SK-N-SH (cell line): ENCODE data around the gene AQP3. TPM values are rescaled to one million over a fixed set of nuclear protein-coding genes. Genes with fewer than 3 reads are reported as not detected.

Experiments used
- CTCF ChIA-PET: fragments of 300-600, 350-600 bp; formaldehyde crosslinking; extraction: SDS; loops from one replicate; lab custom pipeline; 2021; lab: Yijun Ruan, JAX
- POLR2A ChIA-PET: fragments of 350-600 bp; sonication (Branson Sonifier 250); formaldehyde crosslinking; extraction: SDS; loops from one replicate; lab custom pipeline; 2020; ENCODE audit warnings: antibody characterized with exemption, inconsistent platforms; lab: Yijun Ruan, JAX
- DNase-seq: peaks from one replicate; pipeline ENCODE4 v3.0.0; 2012
- H2AFZ ChIP-seq: fragments of 200-600 bp; sonication (generic); 2 replicates; pipeline ENCODE4 v1.8.1; 2016; ENCODE audit warnings: antibody characterized with exemption, mild to moderate bottlenecking, low read depth
- H3F3A ChIP-seq: fragments of 200-600 bp; sonication (generic); replicated peaks from 2 replicates; pipeline ENCODE3; 2016; ENCODE audit warnings: antibody characterized with exemption, mild to moderate bottlenecking; ENCODE audit not compliant: insufficient read depth
- H3K27ac ChIP-seq, 2 experiments: fragments of 200-500 bp in 1 of 2; fragments of 200-600 bp in 1 of 2; sonication (Bioruptor generic) in 1 of 2; sonication (generic), shearing (Covaris generic) in 1 of 2; 2 replicates each; pipeline versions ENCODE4 v1.5.1 to v1.6.1; 2014 to 2016; ENCODE audit warnings: low read depth in 2 of 2, inconsistent platforms in 1 of 2, low read length in 1 of 2, mild to moderate bottlenecking in 1 of 2, mixed read lengths in 1 of 2
- H3K27me3 ChIP-seq: fragments of 200-600 bp; sonication (generic), shearing (Covaris generic); 2 replicates; pipeline ENCODE4 v1.6.1; 2016; ENCODE audit warnings: mixed run types; ENCODE audit not compliant: insufficient read depth
- H3K36me3 ChIP-seq, 2 experiments: fragments of 200-500 bp in 1 of 2; fragments of 200-600 bp in 1 of 2; sonication (Bioruptor generic) in 1 of 2; sonication (generic) in 1 of 2; replicated peaks in 1 of 2; 2 replicates each; pipeline versions ENCODE3 to v1.5.1; 2014 to 2016; ENCODE audit warnings: low read length in 1 of 2, mild to moderate bottlenecking in 1 of 2; ENCODE audit not compliant: insufficient read depth in 2 of 2, control insufficient read depth in 1 of 2
- H3K4me1 ChIP-seq, 2 experiments: fragments of 200-500 bp in 1 of 2; fragments of 200-600 bp in 1 of 2; sonication (Bioruptor generic) in 1 of 2; sonication (generic), shearing (Covaris generic) in 1 of 2; 2 replicates each; pipeline versions ENCODE4 v1.5.1 to v1.6.1; 2014 to 2016; ENCODE audit warnings: low read depth in 1 of 2, low read length in 1 of 2, mixed run types in 1 of 2; ENCODE audit not compliant: insufficient read depth in 2 of 2, control insufficient read depth in 1 of 2
- H3K4me2 ChIP-seq: fragments of 200-600 bp; sonication (generic), shearing (Covaris generic); 2 replicates; pipeline ENCODE4 v1.6.1; 2017; ENCODE audit warnings: mixed run types
- H3K4me3 ChIP-seq, 2 experiments: fragments of 200-500 bp in 1 of 2; fragments of 200-600 bp in 1 of 2; sonication (Bioruptor generic) in 1 of 2; sonication (generic), shearing (Covaris generic) in 1 of 2; 2 replicates each; pipeline versions ENCODE4 v1.5.1 to v1.8.1; 2014 to 2016; ENCODE audit warnings: low read depth in 2 of 2, inconsistent platforms in 1 of 2, low read length in 1 of 2, mild to moderate bottlenecking in 1 of 2, mixed read lengths in 1 of 2, moderate library complexity in 1 of 2
- H3K79me2 ChIP-seq: fragments of 200-600 bp; sonication (generic); 2 replicates; pipeline ENCODE4 v1.8.1; 2017; ENCODE audit warnings: mild to moderate bottlenecking; ENCODE audit not compliant: insufficient read depth
- H3K9ac ChIP-seq: fragments of 200-600 bp; sonication (generic); 2 replicates; pipeline ENCODE4 v1.6.1; 2017; ENCODE audit warnings: mixed run types
- H3K9me2 ChIP-seq: fragments of 200-600 bp; sonication (generic); 2 replicates; pipeline ENCODE4 v1.6.1; 2017; ENCODE audit warnings: mixed run types
- H3K9me3 ChIP-seq: fragments of 200-600 bp; sonication (generic); 2 replicates; pipeline ENCODE4 v1.6.1; 2017; ENCODE audit warnings: mixed run types, mild to moderate bottlenecking, moderate library complexity
- H4K20me1 ChIP-seq: fragments of 200-600 bp; sonication (generic); 2 replicates; pipeline ENCODE4 v1.6.1; 2017; ENCODE audit warnings: mild to moderate bottlenecking, mixed run types; ENCODE audit not compliant: insufficient read depth
- ELF1 ChIP-seq: IDR thresholded peaks from 2 replicates; pipeline ENCODE4 v1.4.0; 2012
- EP300 ChIP-seq, 2 experiments: IDR thresholded peaks; 2 replicates each; pipeline versions ENCODE4 v1.4.0 to v1.6.1; 2012; ENCODE audit warnings: borderline replicate concordance in 1 of 2, low read depth in 1 of 2, low read length in 1 of 2
- EZH2phosphoT487 ChIP-seq: fragments of 200-600 bp; sonication (generic); IDR thresholded peaks from 2 replicates; pipeline ENCODE4 v1.6.1; 2017; ENCODE audit warnings: low read depth, mixed run types, mild to moderate bottlenecking, antibody characterized with exemption, moderate library complexity, borderline replicate concordance
- FOSL2 ChIP-seq: IDR thresholded peaks from 2 replicates; pipeline ENCODE4 v1.4.0; 2012; ENCODE audit warnings: low read depth, mild to moderate bottlenecking, moderate library complexity, borderline replicate concordance
- GABPA ChIP-seq: IDR thresholded peaks from 2 replicates; pipeline ENCODE4 v1.4.0; 2012; ENCODE audit warnings: low read depth, mild to moderate bottlenecking
- GATA2 ChIP-seq: sonication (generic); formaldehyde crosslinking; IDR thresholded peaks from 2 replicates; pipeline ENCODE4 v1.5.0; 2020; ENCODE audit warnings: mild to moderate bottlenecking, missing genetic modification reagents
- POLR2AphosphoS5 ChIP-seq: IDR thresholded peaks from 2 replicates; pipeline ENCODE4 v1.6.1; 2012; ENCODE audit warnings: low read depth, low read length
- RAD21 ChIP-seq: IDR thresholded peaks from 2 replicates; pipeline ENCODE4 v1.6.1; 2012; ENCODE audit warnings: mild to moderate bottlenecking, low read length
- RXRA ChIP-seq: IDR thresholded peaks from 2 replicates; pipeline ENCODE4 v1.4.0; 2012; ENCODE audit warnings: low read depth, mild to moderate bottlenecking, borderline replicate concordance
- TAF1 ChIP-seq: IDR thresholded peaks from 2 replicates; pipeline ENCODE4 v1.6.1; 2012; ENCODE audit warnings: low read depth, mild to moderate bottlenecking, low read length, moderate library complexity, borderline replicate concordance
- YY1 ChIP-seq: IDR thresholded peaks from 2 replicates; pipeline ENCODE4 v1.4.0; 2012; ENCODE audit warnings: low read depth, mild to moderate bottlenecking
- WGBS: methylation state at CpG from one replicate; pipeline ENCODE4 v1.1.6; 2017; ENCODE audit warnings: low lambda C conversion rate; 5-methylcytosine and 5-hydroxymethylcytosine counted together
- polyA plus RNA-seq, 3 experiments: library from polyadenylated mRNA; depleted of rRNA; stranded (reverse); fragments of >200 nt; gene quantifications; 2 replicates each; pipeline ENCODE4 v1.2.3, GENCODE V29; 2012
- TF ChIP-seq, protein P1 (sequence below): IDR thresholded peaks from 2 replicates; pipeline ENCODE4 v1.6.1; 2012; ENCODE audit warnings: mild to moderate bottlenecking, low read depth, low read length, moderate library complexity
- TF ChIP-seq, protein P2 (sequence below): IDR thresholded peaks from 2 replicates; pipeline ENCODE4 v1.4.0; 2012; ENCODE audit warnings: low read depth
- TF ChIP-seq, protein P3 (sequence below): fragments of 200-600 bp; sonication (generic); IDR thresholded peaks from 2 replicates; pipeline ENCODE4 v1.6.1; 2017; ENCODE audit warnings: antibody characterized with exemption, mild to moderate bottlenecking, moderate library complexity
- TF ChIP-seq, protein P4 (sequence below): fragments of 150-350 bp; IDR thresholded peaks from 2 replicates; pipeline ENCODE4 v1.6.1; 2017; ENCODE audit warnings: antibody characterized with exemption, low read length, low read depth, borderline replicate concordance

AQP3 gene
- polyA plus RNA-seq, 1 of the 3 experiments (the other 2 are of a cell fraction) = 0.64 TPM

DNA sequence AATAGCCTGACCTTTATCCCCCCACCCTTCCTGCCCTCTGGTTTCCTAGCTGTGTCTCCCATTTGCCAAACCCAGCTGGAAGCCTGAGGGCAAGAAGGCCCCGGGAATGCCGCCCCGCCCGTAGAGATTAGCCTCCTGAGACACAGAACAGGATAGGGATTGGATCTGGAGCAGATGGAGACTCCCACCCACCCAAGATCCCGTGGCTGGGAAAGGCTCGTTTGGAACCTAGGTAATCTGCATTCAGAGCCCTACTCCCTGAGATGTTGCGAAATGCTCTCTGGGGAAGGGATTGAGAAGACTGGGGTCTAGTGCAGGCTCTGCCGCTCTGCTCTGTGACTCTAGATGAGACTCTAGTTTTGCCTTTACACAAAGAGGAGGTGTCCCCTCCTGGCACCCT, 10.9 kb downstream of the AQP3 start:
- POLR2A ChIA-PET = no interaction called here
- TF ChIP-seq GABPA (no peak), FOSL2 (no peak), TAF1 (no peak)
- TF ChIP-seq, protein P1, sequence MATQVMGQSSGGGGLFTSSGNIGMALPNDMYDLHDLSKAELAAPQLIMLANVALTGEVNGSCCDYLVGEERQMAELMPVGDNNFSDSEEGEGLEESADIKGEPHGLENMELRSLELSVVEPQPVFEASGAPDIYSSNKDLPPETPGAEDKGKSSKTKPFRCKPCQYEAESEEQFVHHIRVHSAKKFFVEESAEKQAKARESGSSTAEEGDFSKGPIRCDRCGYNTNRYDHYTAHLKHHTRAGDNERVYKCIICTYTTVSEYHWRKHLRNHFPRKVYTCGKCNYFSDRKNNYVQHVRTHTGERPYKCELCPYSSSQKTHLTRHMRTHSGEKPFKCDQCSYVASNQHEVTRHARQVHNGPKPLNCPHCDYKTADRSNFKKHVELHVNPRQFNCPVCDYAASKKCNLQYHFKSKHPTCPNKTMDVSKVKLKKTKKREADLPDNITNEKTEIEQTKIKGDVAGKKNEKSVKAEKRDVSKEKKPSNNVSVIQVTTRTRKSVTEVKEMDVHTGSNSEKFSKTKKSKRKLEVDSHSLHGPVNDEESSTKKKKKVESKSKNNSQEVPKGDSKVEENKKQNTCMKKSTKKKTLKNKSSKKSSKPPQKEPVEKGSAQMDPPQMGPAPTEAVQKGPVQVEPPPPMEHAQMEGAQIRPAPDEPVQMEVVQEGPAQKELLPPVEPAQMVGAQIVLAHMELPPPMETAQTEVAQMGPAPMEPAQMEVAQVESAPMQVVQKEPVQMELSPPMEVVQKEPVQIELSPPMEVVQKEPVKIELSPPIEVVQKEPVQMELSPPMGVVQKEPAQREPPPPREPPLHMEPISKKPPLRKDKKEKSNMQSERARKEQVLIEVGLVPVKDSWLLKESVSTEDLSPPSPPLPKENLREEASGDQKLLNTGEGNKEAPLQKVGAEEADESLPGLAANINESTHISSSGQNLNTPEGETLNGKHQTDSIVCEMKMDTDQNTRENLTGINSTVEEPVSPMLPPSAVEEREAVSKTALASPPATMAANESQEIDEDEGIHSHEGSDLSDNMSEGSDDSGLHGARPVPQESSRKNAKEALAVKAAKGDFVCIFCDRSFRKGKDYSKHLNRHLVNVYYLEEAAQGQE = no peak
- TF ChIP-seq, all 33 proteins: peak for 0
- H3K27me3 ChIP-seq = peaks cover 4% of the 10 kb centered on the region; the same call in 1 of the 2 replicates
- no peak overlapping the region for H3K4me2 ChIP-seq
- no peak for DNase-seq
- WGBS = 55% methylated on average over 5 of the region's 8 CpGs
- no peaks in the 10 kb centered on the region for H3K4me1 ChIP-seq
- no peaks in the 10 kb centered on the region for H3K9me3 ChIP-seq
- CTCF ChIA-PET = interaction anchor here (0.7 to 3.8 kb wide), 4 partner anchors 12 to 30 kb away, joined by 3 to 12 read pairs (median 9); partner anchors contain the start of gene AQP3
- no peak overlapping the region for H3K27ac ChIP-seq
- H3K9ac ChIP-seq = no peak overlapping the region
- H3K79me2 ChIP-seq = no peaks in the 10 kb centered on the region
- no peaks in the 10 kb centered on the region for H3K9me2 ChIP-seq
- no peaks in the 10 kb centered on the region for H3F3A ChIP-seq
- no peaks in the 10 kb centered on the region for H3K36me3 ChIP-seq
- no peaks in the 10 kb centered on the region for H4K20me1 ChIP-seq
- no peak overlapping the region for H2AFZ ChIP-seq
- H3K4me3 ChIP-seq = no peak overlapping the region

DNA sequence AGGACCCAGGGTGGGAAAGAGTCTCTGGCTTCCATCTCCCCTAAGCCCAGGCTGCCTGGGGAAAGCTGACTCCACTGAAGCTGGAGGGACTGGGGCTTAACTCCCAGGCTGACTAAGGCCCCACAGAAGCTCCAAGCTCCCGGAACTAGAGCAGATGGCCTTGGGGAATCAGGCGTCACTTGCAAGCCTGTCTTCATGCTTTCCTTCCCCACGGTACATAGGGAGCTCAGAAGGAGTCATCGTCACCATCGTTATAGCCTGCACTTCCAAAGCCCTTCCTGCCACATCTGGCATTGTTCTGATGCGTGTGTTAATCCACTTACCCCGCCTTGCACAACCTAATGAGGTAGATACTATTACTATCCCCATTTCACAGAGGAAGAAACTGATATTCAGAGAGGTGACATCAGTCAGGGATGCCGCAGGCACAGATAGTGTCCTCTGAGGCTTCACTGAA, 11.5 kb downstream of the AQP3 start:
- ChIA-PET POLR2A (no interaction called here), CTCF (interaction anchor here (0.7 to 3.8 kb wide), 4 partner anchors 16 to 30 kb away, joined by 3 to 13 read pairs (median 9); no protein-coding TSS in a partner anchor)
- TF ChIP-seq, protein P2, sequence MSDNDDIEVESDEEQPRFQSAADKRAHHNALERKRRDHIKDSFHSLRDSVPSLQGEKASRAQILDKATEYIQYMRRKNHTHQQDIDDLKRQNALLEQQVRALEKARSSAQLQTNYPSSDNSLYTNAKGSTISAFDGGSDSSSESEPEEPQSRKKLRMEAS = no peak
- TF ChIP-seq, protein P3, sequence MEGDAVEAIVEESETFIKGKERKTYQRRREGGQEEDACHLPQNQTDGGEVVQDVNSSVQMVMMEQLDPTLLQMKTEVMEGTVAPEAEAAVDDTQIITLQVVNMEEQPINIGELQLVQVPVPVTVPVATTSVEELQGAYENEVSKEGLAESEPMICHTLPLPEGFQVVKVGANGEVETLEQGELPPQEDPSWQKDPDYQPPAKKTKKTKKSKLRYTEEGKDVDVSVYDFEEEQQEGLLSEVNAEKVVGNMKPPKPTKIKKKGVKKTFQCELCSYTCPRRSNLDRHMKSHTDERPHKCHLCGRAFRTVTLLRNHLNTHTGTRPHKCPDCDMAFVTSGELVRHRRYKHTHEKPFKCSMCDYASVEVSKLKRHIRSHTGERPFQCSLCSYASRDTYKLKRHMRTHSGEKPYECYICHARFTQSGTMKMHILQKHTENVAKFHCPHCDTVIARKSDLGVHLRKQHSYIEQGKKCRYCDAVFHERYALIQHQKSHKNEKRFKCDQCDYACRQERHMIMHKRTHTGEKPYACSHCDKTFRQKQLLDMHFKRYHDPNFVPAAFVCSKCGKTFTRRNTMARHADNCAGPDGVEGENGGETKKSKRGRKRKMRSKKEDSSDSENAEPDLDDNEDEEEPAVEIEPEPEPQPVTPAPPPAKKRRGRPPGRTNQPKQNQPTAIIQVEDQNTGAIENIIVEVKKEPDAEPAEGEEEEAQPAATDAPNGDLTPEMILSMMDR = no peak
- no peak for TF ChIP-seq POLR2AphosphoS5
- TF ChIP-seq GATA2 = no peak
- no peak for TF ChIP-seq EZH2phosphoT487
- TF ChIP-seq, protein P4, sequence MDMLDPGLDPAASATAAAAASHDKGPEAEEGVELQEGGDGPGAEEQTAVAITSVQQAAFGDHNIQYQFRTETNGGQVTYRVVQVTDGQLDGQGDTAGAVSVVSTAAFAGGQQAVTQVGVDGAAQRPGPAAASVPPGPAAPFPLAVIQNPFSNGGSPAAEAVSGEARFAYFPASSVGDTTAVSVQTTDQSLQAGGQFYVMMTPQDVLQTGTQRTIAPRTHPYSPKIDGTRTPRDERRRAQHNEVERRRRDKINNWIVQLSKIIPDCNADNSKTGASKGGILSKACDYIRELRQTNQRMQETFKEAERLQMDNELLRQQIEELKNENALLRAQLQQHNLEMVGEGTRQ = no peak
- no peak for TF ChIP-seq RXRA
- TF ChIP-seq EP300 (IDR thresholded peaks at IDR 0.05; ENCODE audit: borderline replicate concordance in 1 of 2, low read depth in 1 of 2, low read length in 1 of 2) = no peak
- no peak for TF ChIP-seq RAD21
- no peak for TF ChIP-seq YY1
- TF ChIP-seq ELF1 = no peak
- WGBS = 90% methylated on average over 8 of the region's 8 CpGs
- Histone ChIP-seq H3K9ac (no peak overlapping the region), H3K4me1 (no peaks in the 10 kb centered on the region), H3K9me3 (no peaks in the 10 kb centered on the region), H3K27ac (no peak overlapping the region), H3F3A (no peaks in the 10 kb centered on the region), H3K79me2 (no peaks in the 10 kb centered on the region), H3K4me2 (no peak overlapping the region), H3K27me3 (peaks cover 4% of the 10 kb centered on the region; the same call in 1 of the 2 replicates), H3K36me3 (no peaks in the 10 kb centered on the region), H3K4me3 (no peak overlapping the region), H3K9me2 (no peaks in the 10 kb centered on the region), H2AFZ (no peak overlapping the region), H4K20me1 (no peaks in the 10 kb centered on the region)
- no peak for DNase-seq
